Astrocyte (in vitro differentiated cells and primary cell): ENCODE data around the gene RUNX1. TPM values are rescaled to one million over a fixed set of nuclear protein-coding genes. Genes with fewer than 3 reads are reported as not detected.

Experiments used
- DNase-seq: peaks from one replicate; pipeline ENCODE4 v3.0.0-alpha.2; 2010; ENCODE audit warnings: low read depth
- FAIRE-seq: peaks from 2 replicates; lab custom pipeline; 2011; peaks lifted over from hg19 to GRCh38; lab: Jason Lieb, UNC
- H2AFZ ChIP-seq: 2 replicates; pipeline ENCODE4 v1.6.0; 2012; ENCODE audit warnings: low read depth, low read length, inconsistent platforms
- H3K27ac ChIP-seq: 2 replicates; pipeline ENCODE4 v1.5.1; 2011; ENCODE audit warnings: low read depth, low read length, inconsistent platforms
- H3K27me3 ChIP-seq: 2 replicates; pipeline ENCODE4 v1.6.0; 2011; ENCODE audit warnings: low read length, inconsistent platforms; ENCODE audit not compliant: insufficient read depth
- H3K36me3 ChIP-seq: 2 replicates; pipeline ENCODE4 v1.5.1; 2011; ENCODE audit warnings: low read length, inconsistent platforms; ENCODE audit not compliant: insufficient read depth
- H3K4me1 ChIP-seq: 2 replicates; pipeline ENCODE4 v1.5.1; 2011; ENCODE audit warnings: low read length, inconsistent platforms; ENCODE audit not compliant: insufficient read depth
- H3K4me2 ChIP-seq: 2 replicates; pipeline ENCODE4 v1.6.0; 2012; ENCODE audit warnings: low read length, inconsistent platforms
- H3K4me3 ChIP-seq: 2 replicates; pipeline ENCODE4 v1.5.1; 2011; ENCODE audit warnings: low read depth, mild to moderate bottlenecking, low read length, inconsistent platforms; ENCODE audit not compliant: insufficient read depth
- H3K79me2 ChIP-seq: 2 replicates; pipeline ENCODE4 v1.6.0; 2012; ENCODE audit warnings: mild to moderate bottlenecking, low read length, inconsistent platforms; ENCODE audit not compliant: insufficient read depth
- H3K9ac ChIP-seq: 2 replicates; pipeline ENCODE4 v1.6.0; 2012; ENCODE audit warnings: mild to moderate bottlenecking, low read length, inconsistent platforms
- H3K9me3 ChIP-seq: 2 replicates; pipeline ENCODE4 v1.5.1; 2012; ENCODE audit warnings: low read depth, mild to moderate bottlenecking, low read length, inconsistent platforms; ENCODE audit not compliant: insufficient read depth
- H4K20me1 ChIP-seq: 2 replicates; pipeline ENCODE4 v1.6.0; 2012; ENCODE audit warnings: low read length, inconsistent platforms; ENCODE audit not compliant: insufficient read depth
- H3K27ac Mint-ChIP-seq: one replicate; pipeline ENCODE4 v1.8.0; 2021; ENCODE audit warnings: mild to moderate bottlenecking, mixed read lengths; ENCODE audit not compliant: unreplicated experiment
- H3K27me3 Mint-ChIP-seq: one replicate; pipeline ENCODE4 v1.8.0; 2021; ENCODE audit warnings: low read depth, mixed read lengths; ENCODE audit not compliant: unreplicated experiment
- H3K36me3 Mint-ChIP-seq: one replicate; pipeline ENCODE4 v1.8.0; 2021; ENCODE audit warnings: low read depth, mixed read lengths; ENCODE audit not compliant: unreplicated experiment
- H3K4me1 Mint-ChIP-seq: one replicate; pipeline ENCODE4 v1.8.0; 2021; ENCODE audit warnings: low read depth, mixed read lengths; ENCODE audit not compliant: unreplicated experiment
- H3K4me3 Mint-ChIP-seq: one replicate; pipeline ENCODE4 v1.8.0; 2021; ENCODE audit warnings: mild to moderate bottlenecking, moderate library complexity, mixed read lengths; ENCODE audit not compliant: unreplicated experiment
- H3K9me3 Mint-ChIP-seq: one replicate; pipeline ENCODE4 v1.8.0; 2021; ENCODE audit warnings: mild to moderate bottlenecking, mixed read lengths; ENCODE audit not compliant: unreplicated experiment
- EZH2 ChIP-seq: IDR thresholded peaks from 2 replicates; pipeline ENCODE4 v1.6.1; 2012; ENCODE audit warnings: mild to moderate bottlenecking, low read length, inconsistent platforms; ENCODE audit not compliant: insufficient read depth
- total RNA-seq: library from RNA; stranded (reverse); gene quantifications from 2 replicates; pipeline ENCODE4 v1.2.1, GENCODE V29; 2021
- TF ChIP-seq, protein P1 (sequence below): IDR thresholded peaks from 2 replicates; pipeline ENCODE4 v1.5.1; 2011; ENCODE audit warnings: low read depth, mild to moderate bottlenecking, inconsistent platforms, low read length, moderate library complexity; ENCODE audit not compliant: insufficient read depth

The RUNX1 gene
- total RNA-seq, 1 donor from 2014 or later: 84.6 TPM

DNA sequence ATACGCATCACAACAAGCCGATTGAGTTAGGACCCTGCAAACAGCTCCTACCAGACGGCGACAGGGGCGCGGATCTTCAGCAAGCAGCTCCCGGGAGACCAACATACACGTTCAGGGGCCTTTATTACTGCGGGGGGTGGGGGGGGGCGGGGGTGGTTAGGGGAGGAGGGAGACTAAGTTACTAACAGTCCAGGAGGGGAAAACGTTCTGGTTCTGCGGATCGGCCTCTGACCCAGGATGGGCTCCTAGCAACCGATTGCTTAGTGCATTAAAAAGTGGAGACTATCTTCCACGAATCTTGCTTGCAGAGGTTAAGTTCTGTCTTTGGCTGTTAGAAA lies 162.0 kb downstream of the RUNX1 start:
- FAIRE-seq: no peak
- H3K4me1 ChIP-seq: peaks cover 34% of the 10 kb centered on the region
- Mint-ChIP-seq H3K27me3 (no peaks in the 10 kb centered on the region), H3K9me3 (peaks cover 2% of the 10 kb centered on the region), H3K27ac (peak overlapping the region; percentile 100), H3K4me3 (peak overlapping the region; percentile 95), H3K4me1 (peaks cover 11% of the 10 kb centered on the region), H3K36me3 (peaks cover 20% of the 10 kb centered on the region)
- peak overlapping the region; percentile 94 for H3K4me2 ChIP-seq
- peaks cover 78% of the 10 kb centered on the region for H3K79me2 ChIP-seq
- TF ChIP-seq, protein P1, sequence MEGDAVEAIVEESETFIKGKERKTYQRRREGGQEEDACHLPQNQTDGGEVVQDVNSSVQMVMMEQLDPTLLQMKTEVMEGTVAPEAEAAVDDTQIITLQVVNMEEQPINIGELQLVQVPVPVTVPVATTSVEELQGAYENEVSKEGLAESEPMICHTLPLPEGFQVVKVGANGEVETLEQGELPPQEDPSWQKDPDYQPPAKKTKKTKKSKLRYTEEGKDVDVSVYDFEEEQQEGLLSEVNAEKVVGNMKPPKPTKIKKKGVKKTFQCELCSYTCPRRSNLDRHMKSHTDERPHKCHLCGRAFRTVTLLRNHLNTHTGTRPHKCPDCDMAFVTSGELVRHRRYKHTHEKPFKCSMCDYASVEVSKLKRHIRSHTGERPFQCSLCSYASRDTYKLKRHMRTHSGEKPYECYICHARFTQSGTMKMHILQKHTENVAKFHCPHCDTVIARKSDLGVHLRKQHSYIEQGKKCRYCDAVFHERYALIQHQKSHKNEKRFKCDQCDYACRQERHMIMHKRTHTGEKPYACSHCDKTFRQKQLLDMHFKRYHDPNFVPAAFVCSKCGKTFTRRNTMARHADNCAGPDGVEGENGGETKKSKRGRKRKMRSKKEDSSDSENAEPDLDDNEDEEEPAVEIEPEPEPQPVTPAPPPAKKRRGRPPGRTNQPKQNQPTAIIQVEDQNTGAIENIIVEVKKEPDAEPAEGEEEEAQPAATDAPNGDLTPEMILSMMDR: no peak
- no peak for TF ChIP-seq EZH2
- no peak overlapping the region for H2AFZ ChIP-seq
- no peaks in the 10 kb centered on the region for H3K27me3 ChIP-seq
- H4K20me1 ChIP-seq: peaks cover 39% of the 10 kb centered on the region
- H3K36me3 ChIP-seq: peaks cover 2% of the 10 kb centered on the region
- peak overlapping the region; percentile 99 for H3K9ac ChIP-seq
- H3K27ac ChIP-seq: peak overlapping the region; percentile 93
- H3K9me3 ChIP-seq: no peaks in the 10 kb centered on the region
- peak overlapping the region; percentile 95 for H3K4me3 ChIP-seq
- no peak for DNase-seq

- peaks cover 78% of the 10 kb centered on the region for H3K79me2 ChIP-seq
- H3K9me3 ChIP-seq: no peaks in the 10 kb centered on the region
- H3K27me3 ChIP-seq: no peaks in the 10 kb centered on the region
- peak overlapping the region; percentile 99 for H3K9ac ChIP-seq
- TF ChIP-seq EZH2: no peak
- TF ChIP-seq, protein P1: no peak
- FAIRE-seq (no peak), DNase-seq (no peak)
- no peak overlapping the region for H2AFZ ChIP-seq
- no peaks in the 10 kb centered on the region for H3K27me3 Mint-ChIP-seq
- peak overlapping the region; percentile 94 for H3K4me2 ChIP-seq
- H3K27ac ChIP-seq: peak overlapping the region; percentile 93
- H4K20me1 ChIP-seq: peaks cover 40% of the 10 kb centered on the region
- H3K4me3 Mint-ChIP-seq: peak overlapping the region; percentile 95
- peaks cover 2% of the 10 kb centered on the region for H3K36me3 ChIP-seq
- H3K4me1 ChIP-seq: peaks cover 33% of the 10 kb centered on the region
- peaks cover 2% of the 10 kb centered on the region for H3K9me3 Mint-ChIP-seq
- H3K36me3 Mint-ChIP-seq: peaks cover 21% of the 10 kb centered on the region
- H3K4me1 Mint-ChIP-seq: peaks cover 9% of the 10 kb centered on the region
- peak overlapping the region; percentile 95 for H3K4me3 ChIP-seq
- H3K27ac Mint-ChIP-seq: peak overlapping the region; percentile 100
Observed at GRCh38 chr21:34886240-34887104, 162.6 kb downstream of the RUNX1 start.
